Prostate gland (tissue), 2 donors: Measurements from ENCODE around the gene SPINT1.

ENCODE experiments used
- CTCF ChIP-seq, 4 experiments: fragments of 200-600 bp in 2 of 4; fragments of 450-650 bp in 2 of 4; sonication (generic) in 2 of 4; IDR thresholded peaks; 1 replicate in 3 of 4; 2 replicates in 1 of 4; pipeline ENCODE4 v1.5.1; 2016 to 2019; ENCODE audit warnings: antibody characterized with exemption in 4 of 4, mild to moderate bottlenecking in 2 of 4, moderate library complexity in 2 of 4
- POLR2A ChIP-seq: fragments of 450-650 bp; IDR thresholded peaks from one replicate; pipeline ENCODE4 v1.6.1; 2016; ENCODE audit warnings: antibody characterized with exemption, mild to moderate bottlenecking
- POLR2AphosphoS5 ChIP-seq: sonication (generic); formaldehyde crosslinking; IDR thresholded peaks from one replicate; pipeline ENCODE4 v1.6.1; 2017; ENCODE audit warnings: antibody characterized with exemption

- TF ChIP-seq CTCF (IDR thresholded peaks at IDR 0.05): no peak
- no peak for TF ChIP-seq POLR2AphosphoS5
- TF ChIP-seq POLR2A: no peak
Observed at GRCh38 chr15:40799523-40799922, 44.3 kb upstream of the SPINT1 start.
